Ovary (tissue), 3 donors: Measurements from ENCODE around the gene STAP2.

Experiments
- EP300 ChIP-seq: sonication (generic); formaldehyde crosslinking; IDR thresholded peaks from one replicate; pipeline ENCODE4 v1.6.1; 2017; ENCODE audit warnings: antibody characterized with exemption
- POLR2A ChIP-seq: fragments of 450-650 bp; IDR thresholded peaks from one replicate; pipeline ENCODE4 v1.6.1; 2017; ENCODE audit warnings: antibody characterized with exemption, mild to moderate bottlenecking, moderate library complexity
- TF ChIP-seq, protein P1 (sequence below), 3 donors: fragments of 450-650 bp in 2 of 3; fragments of 200-600 bp in 1 of 3; IDR thresholded peaks; one replicate each; pipeline versions ENCODE4 v1.5.1 to v1.8.0; 2016 to 2022; ENCODE audit warnings: antibody characterized with exemption in 3 of 3, mild to moderate bottlenecking in 1 of 3
- donor health status: DM: no; HTN: no; CAD: no.

- TF ChIP-seq, protein P1, sequence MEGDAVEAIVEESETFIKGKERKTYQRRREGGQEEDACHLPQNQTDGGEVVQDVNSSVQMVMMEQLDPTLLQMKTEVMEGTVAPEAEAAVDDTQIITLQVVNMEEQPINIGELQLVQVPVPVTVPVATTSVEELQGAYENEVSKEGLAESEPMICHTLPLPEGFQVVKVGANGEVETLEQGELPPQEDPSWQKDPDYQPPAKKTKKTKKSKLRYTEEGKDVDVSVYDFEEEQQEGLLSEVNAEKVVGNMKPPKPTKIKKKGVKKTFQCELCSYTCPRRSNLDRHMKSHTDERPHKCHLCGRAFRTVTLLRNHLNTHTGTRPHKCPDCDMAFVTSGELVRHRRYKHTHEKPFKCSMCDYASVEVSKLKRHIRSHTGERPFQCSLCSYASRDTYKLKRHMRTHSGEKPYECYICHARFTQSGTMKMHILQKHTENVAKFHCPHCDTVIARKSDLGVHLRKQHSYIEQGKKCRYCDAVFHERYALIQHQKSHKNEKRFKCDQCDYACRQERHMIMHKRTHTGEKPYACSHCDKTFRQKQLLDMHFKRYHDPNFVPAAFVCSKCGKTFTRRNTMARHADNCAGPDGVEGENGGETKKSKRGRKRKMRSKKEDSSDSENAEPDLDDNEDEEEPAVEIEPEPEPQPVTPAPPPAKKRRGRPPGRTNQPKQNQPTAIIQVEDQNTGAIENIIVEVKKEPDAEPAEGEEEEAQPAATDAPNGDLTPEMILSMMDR (IDR thresholded peaks at IDR 0.05): no peak
- TF ChIP-seq POLR2A (no peak), EP300 (no peak)
These were observed 24.4 kb upstream of the STAP2 start for GRCh38 chr19:4362831-4363545.
